Right renal cortex interstitium (tissue), 3 donors: ENCODE results near the gene FRA10AC1. TPM values are rescaled to one million over a fixed set of nuclear protein-coding genes. Genes with fewer than 3 reads are reported as not detected.
"Not testable (repeated sequence)": the region's sequence is repeated elsewhere in the genome, so short reads cannot be mapped to it uniquely, and the experiment has no call there.

Source experiments
- DNase-seq, 3 donors: peaks; one replicate each; pipeline ENCODE4 v3.0.0-alpha.2; 2013; ENCODE audit warnings: low read depth in 3 of 3, low spot score in 2 of 3
- polyA plus RNA-seq, 3 donors: library from polyadenylated mRNA; unstranded; fragments of 120-200 nt; gene quantifications; one replicate each; pipeline ENCODE4 v1.2.1, GENCODE V29; 2013; ENCODE audit not compliant: insufficient read length in 3 of 3

The FRA10AC1 gene
- polyA plus RNA-seq, 3 donors, result 26.8 to 37.9 (median 33.1) TPM

DNA sequence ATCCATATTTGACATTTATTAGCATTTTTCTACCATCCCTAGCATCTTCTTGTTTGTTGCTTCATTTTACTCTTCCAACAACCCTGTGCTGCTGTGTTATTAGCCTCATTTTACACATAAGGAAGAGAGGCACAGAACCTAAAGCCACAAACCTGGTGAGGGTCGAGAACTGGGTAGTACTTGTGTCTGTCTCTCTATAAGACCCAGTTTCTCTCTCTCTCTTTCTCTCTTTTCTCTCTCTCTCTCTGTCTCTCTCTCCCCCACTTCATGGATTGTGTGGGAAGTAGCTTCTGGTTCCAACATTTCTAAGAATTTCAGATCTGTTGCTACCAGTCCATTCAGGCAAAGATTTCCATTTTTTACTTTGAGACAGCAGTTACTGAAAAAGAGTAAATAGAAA lies 1.4 kb upstream of the FRA10AC1 start:
- DNase-seq, result no peak

GRCh38 chr10:93703066-93703465 lies 674 bp upstream of the FRA10AC1 start:
- peak in 1 of 3 donors; percentile 1 for DNase-seq

DNA sequence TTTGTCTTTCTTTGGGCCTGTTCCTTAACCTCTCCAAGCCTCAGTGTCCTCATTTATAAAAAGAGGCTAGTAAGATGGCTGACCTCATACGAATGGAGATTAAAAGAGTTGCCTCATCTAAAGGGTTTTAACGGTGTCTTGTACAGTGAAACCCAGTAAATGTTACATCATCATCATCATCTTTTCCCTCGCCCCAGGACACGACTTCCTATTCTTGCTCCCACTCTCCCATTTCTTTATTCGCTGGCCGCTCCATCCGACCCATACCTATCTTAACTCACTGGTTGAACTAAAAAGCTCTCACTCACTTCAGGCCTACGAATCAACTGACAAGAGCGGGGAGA lies 554 bp downstream of the FRA10AC1 start:
- DNase-seq, result peak; percentile 39 to 52 (median 40)

DNA sequence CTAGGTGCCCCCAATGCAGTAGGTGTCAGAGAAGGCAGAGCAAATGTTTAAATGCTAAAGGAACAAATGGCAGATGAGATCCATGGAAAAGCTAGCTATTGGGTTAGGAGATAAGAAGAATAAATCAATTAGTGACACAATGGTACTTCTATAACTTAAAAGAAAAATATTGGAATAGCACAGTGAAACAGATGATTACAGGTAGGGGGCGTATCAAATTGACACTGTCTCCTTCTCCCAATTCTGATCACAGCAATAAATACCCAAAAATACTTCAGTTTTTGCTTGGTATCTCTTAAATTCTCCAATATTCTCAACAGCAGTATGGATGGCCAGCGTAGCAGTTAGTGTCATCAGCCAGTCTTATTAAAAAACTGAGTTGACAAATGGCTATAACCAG lies 5.2 kb downstream of the FRA10AC1 start:
- DNase-seq, result no peak

DNA sequence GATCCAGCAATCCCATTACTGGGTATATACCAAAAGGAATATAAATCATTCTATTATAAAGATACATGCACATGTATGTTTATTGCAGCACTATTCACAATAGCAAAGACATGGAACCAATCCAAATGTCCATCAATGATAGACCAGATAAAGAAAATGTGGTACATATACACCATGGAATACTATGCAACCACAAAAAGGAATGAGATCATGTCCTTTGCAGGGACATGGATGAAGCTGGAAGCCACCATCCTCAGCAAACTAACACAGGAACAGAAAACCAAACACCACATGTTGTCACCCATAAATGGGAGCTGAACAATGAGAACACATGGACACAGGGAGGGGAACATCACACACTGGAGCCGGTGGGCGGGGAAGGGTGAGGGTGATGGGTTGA lies 5.8 kb downstream of the FRA10AC1 start:
- not testable (repeated sequence) for DNase-seq

DNA sequence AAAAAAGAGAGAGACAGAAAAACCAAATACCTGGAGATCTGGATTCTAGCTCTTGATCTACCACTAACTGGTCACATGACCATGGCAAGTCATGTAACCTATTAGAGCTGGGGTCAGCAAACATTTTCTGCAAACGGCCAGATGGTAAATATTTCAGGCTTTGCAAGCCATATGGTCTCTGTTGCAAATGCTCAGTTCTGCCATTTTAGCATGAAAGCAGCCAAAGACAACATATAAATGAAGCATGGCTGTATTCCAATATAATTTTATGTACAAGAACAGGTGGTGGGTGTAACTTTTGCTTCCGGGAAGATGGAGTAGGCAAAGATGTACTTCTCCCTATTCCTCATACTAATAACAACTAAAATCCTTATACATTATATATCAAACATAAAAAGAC lies 6.7 kb downstream of the FRA10AC1 start:
- DNase-seq, result peak in 1 of 3 donors; percentile 1

DNA sequence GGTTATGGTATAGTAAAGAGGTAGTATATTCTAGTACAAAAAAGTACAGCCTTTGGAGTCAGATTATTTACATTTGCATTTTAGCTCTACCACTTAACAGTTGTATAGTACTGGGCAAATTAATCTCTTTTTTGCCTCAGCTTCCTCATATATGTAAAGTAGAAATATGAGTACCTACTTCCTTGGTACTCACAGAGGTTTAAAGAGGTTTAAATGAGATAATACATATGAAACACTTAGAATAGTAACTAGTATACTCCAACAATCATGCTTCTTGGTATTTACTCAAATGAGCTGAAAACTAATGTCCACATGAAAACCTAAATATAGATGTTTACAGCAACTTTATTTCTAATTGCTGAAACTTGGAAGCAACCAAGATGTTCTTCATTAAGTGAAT lies 14.7 kb downstream of the FRA10AC1 start:
- no peak for DNase-seq

DNA sequence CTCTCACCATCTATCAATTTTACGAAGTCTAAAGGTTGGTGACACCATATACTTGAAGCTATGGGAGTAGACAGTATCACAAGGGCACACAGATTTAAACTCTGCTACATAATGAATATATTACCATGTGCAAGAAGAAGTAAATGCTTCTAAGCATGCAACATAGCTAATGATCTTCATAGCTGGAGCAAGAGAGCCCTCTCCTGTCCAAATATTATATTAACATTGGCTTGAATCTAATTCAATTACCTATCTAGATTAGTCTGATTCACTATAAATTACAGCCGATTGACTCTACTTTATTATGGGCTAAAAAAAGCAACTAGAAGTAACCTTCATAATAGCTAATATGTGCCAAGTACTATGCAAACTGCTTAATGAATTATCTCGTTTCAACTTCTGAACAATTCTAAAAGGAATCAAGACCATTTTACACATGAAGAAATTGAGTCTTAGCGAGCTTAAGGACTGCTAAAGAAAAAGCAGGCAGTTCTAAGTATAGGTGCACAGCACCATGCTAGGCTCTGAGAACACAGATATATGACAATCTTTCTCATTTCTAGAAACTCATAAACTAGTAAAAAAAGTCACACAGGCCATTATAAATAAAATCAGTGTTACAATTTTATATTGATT lies 21.9 kb downstream of the FRA10AC1 start:
- peak in 1 of 3 donors; percentile 38 for DNase-seq

DNA sequence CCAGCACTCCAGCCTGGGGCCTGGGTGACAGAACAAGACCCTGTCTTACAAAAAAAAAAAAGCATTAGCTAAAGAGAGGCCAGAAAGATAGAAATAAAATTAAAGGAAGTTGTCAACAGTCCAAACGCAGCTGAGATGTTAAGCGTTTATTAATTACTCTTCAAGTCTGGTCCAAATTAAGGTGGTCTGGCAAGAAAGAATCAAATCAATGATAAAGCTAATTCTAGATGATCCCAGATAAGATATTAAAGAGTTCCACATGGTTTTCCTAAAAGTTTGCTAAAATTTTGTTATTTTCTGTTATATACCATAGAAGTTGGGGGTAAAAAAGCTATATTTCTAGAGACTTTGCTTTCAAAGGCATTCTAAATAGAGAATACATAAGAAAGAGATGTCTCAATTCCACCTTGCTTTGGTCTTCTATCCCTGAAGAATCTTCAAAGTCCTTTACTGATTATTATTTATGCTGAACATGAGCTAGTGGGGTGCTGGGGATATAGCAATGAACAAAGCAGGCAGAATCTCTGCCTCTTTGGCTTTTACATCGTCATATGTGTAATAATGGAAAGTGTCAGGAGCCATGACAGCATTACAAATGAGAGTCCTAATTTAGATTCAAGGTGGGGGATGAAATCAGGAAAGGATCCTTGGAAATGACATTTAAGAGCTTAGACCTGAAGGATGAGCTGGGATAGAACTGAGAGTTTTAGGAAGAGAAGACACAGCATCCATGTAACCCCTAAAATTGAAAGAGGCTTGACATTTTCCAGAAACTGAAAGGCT lies 23.4 kb downstream of the FRA10AC1 start:
- DNase-seq, result no peak

GRCh38 chr10:93678386-93678785 lies 24.0 kb downstream of the FRA10AC1 start:
- DNase-seq, result no peak

DNA sequence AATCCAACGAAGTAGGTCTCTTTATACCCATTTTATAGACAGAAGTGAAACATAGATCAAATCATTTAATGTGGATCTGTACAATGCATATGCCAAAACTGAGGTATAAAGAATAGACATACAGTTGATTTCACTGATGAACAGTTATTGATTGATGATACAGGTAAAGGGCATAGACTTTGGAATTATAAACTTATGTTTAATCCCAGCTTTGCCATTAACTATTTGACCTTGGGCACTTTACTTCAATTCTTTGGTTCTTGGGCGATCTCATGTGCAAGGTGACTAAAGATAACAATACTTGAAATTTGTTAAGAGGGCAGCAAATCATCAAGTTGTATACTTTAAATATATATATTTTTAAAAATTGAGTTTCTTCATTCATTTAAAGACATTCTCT lies 28.6 kb downstream of the FRA10AC1 start:
- no peak for DNase-seq

DNA sequence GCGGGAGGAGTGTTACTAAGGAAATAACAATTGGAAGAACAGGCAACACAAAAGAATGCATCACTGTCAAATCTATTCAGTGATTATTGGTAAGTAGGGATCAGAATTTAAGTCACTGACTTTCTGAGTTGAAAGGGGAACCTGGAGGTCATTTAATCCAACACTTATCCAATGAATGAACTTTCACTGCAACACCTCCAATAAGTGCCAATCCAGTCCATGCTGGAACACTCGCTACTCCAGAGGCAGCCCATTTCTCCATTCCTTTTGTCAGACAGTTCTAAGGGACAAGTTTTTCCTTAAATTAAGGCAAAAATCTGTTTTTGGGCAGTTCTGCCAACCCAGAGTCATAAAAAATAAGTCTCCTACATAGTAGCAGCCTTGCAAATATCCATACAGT lies 29.5 kb downstream of the FRA10AC1 start:
- no peak for DNase-seq

DNA sequence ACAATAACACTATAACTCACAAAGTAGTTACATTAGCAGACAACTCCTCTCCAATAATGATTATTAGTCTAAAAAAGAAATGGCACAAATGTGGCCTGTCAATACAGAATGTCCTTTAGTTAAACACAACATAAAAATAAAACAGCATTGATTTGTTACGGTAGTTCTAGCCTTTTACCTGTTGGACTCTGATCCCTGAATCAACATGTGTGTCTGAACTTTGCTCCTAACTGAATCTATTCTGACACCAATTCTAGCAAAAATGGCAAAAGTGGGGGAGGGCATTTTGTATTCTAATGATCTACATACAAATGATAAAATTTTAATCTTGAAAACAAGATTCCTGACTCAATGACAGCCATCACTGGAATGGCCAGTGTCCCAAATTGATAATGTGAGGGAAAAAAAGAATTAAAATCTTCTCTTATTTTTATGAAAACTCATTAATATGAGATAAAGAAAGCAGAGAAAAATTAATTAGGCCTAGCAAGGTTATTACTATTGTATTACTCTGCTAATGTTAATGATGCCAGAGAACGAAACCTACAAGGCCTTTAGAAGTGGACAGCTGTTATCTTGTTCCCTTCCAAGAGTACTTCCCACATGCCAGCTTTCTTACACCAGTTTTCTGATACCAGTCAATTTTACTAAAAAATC lies 30.2 kb downstream of the FRA10AC1 start:
- DNase-seq, result no peak

DNA sequence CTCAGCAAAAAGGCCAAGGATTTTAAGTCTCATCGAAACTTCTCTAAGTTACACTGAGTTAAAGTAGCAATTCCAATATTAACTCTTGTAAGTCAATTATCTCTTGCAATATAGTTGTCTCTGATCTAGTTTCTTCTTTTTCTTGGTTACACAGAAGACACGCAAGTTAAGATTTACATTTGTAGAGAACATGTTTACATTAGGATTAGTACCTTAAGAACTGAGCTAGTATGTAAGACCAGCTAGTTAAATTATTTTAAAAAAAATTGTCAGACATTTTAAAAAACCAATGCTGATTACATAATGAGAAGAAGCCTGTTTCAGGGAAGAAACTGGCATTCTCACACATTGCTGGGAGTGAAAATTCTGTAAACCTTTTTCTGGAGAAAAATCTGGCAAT lies 31.4 kb downstream of the FRA10AC1 start:
- DNase-seq, result no peak

- DNase-seq, result no peak
These were observed 32.0 kb downstream of the FRA10AC1 start for GRCh38 chr10:93670372-93670771.

- DNase-seq, result no peak
These were observed 34.6 kb downstream of the FRA10AC1 start for GRCh38 chr10:93667795-93668194.

DNA sequence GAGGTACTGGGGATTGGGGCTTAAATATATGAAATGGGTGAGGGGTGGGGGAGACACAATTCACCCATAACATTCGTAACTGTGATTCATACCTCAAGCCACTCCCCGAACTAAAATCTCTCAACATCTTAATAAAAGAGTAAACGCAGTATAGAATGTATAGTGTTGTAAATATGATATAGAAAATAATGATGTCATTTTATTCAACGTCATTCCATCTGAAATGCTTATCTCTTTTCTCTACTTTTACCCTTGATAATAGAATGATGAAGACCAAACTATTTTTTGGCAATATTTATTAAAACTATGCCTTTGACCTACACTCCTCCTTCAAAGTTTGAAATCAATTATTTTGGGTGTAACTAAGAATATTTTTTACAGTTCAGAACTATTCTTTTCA lies 36.4 kb downstream of the FRA10AC1 start:
- no peak for DNase-seq

GRCh38 chr10:93657757-93658156 lies 44.6 kb downstream of the FRA10AC1 start:
- DNase-seq, result no peak

DNA sequence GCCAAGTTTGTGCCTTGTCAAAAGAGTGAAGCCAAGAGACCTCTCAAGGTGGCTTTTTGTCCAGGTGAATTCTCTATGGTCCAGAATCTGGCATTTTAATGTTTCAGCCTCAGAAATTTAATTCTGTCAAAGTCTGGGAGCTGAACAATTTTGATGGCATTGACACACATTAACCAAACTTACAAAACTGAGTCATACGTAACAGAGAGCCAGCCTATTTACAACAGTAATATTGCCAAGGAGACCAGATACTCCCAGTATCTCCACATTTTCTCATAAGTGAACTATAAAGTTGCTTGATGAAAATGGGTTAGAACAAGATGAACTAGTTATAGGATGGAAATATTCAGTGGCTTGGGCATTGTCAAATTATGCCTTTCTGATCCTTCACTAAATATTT lies 46.2 kb downstream of the FRA10AC1 start:
- no peak for DNase-seq

DNA sequence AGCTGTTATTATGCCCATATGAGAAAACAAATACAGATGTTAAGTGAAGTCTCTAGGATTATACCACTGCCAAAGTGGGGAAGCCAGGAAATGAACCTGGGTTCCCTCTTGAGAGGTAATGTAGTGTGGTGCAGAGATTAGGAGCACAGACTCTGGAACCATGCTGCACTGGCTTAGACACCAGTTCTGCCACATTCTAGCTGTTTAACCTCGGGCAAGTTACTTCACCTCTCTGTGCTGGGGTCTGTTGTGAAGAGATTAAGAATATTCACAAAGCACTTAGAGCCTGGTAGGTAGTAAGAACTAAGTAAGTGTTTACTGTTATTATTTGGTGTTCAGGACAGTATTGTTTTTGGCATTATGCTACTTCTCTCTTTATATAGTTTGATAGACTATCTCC lies 48.2 kb downstream of the FRA10AC1 start:
- DNase-seq, result no peak

DNA sequence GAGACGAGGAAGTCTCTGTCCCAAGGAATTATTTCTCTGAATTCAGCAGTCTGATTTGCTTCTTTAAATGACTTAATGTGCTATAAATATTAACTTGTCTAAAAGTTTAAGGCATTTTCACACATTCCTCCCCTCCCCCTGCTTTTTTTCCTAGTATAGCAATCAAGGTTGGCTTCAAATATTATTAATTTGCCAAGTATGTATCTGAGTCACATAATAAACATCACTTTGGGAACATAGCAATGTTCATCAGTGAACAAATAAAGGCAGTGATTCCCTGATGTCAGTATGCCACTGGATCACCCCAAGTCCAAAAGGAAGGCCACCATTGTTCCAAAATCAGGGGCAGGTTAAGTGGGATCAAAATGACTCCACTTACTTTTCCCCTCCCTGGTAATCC lies 49.5 kb downstream of the FRA10AC1 start:
- no peak for DNase-seq

GRCh38 chr10:93639791-93640190 lies 62.6 kb downstream of the FRA10AC1 start:
- no peak for DNase-seq
